NCI-H460 (cell line): ENCODE data around the gene DIPK1A. TPM values are rescaled to one million over a fixed set of nuclear protein-coding genes. Genes with fewer than 3 reads are reported as not detected.
"Not testable (repeated sequence)": the region's sequence is repeated elsewhere in the genome, so short reads cannot be mapped to it uniquely, and the experiment has no call there.

Experiments
- DNase-seq: peaks from one replicate; pipeline ENCODE4 v3.0.0-alpha.2; 2016; ENCODE audit warnings: low read depth; ENCODE audit errors: extremely low read depth
- total RNA-seq: library from RNA; depleted of rRNA; stranded (reverse); fragments of >200 nt; shearing (Covaris generic); gene quantifications from 2 replicates; pipeline ENCODE4 v1.2.3, GENCODE V29; 2014

DIPK1A gene
- total RNA-seq, 1 experiment from 2014 or later, result 15.0 TPM

GRCh38 chr1:92922356-92923035, 38.8 kb downstream of the DIPK1A start:
- DNase-seq, result peak; percentile 76

- no peak for DNase-seq
Observed at GRCh38 chr1:92921031-92922023, 39.9 kb downstream of the DIPK1A start.

GRCh38 chr1:92916899-92917298, 44.4 kb downstream of the DIPK1A start:
- no peak for DNase-seq

GRCh38 chr1:92915547-92915946, 45.7 kb downstream of the DIPK1A start:
- DNase-seq, result no peak

GRCh38 chr1:92913093-92913819, 48.0 kb downstream of the DIPK1A start:
- no peak for DNase-seq

- DNase-seq, result peak; percentile 34
Observed at GRCh38 chr1:92910081-92910480, 51.2 kb downstream of the DIPK1A start.

- no peak for DNase-seq
Observed at GRCh38 chr1:92909321-92909720, 51.9 kb downstream of the DIPK1A start.

- no peak for DNase-seq
Observed at GRCh38 chr1:92907949-92908684, 53.1 kb downstream of the DIPK1A start.

- no peak for DNase-seq
Observed at GRCh38 chr1:92903765-92904164, 57.5 kb downstream of the DIPK1A start.

- no peak for DNase-seq
Observed at GRCh38 chr1:92902406-92902744, 58.9 kb downstream of the DIPK1A start.

- DNase-seq, result no peak
Observed at GRCh38 chr1:92901699-92902405, 59.4 kb downstream of the DIPK1A start.

- DNase-seq, result no peak
Observed at GRCh38 chr1:92901126-92901525, 60.1 kb downstream of the DIPK1A start.

GRCh38 chr1:92900539-92900938, 60.7 kb downstream of the DIPK1A start:
- DNase-seq, result no peak

GRCh38 chr1:92899780-92900179, 61.5 kb downstream of the DIPK1A start:
- no peak for DNase-seq

GRCh38 chr1:92898053-92898452, 63.2 kb downstream of the DIPK1A start:
- DNase-seq, result not testable (repeated sequence)

GRCh38 chr1:92887465-92887864, 73.8 kb downstream of the DIPK1A start:
- no peak for DNase-seq

GRCh38 chr1:92886886-92887419, 74.3 kb downstream of the DIPK1A start:
- DNase-seq, result no peak

GRCh38 chr1:92884195-92884594, 77.1 kb downstream of the DIPK1A start:
- DNase-seq, result no peak

GRCh38 chr1:92883297-92883696, 78.0 kb downstream of the DIPK1A start:
- no peak for DNase-seq

GRCh38 chr1:92882819-92883218, 78.4 kb downstream of the DIPK1A start:
- DNase-seq, result no peak
